ENCODE results near the gene LPCAT2. TPM values are rescaled to one million over a fixed set of nuclear protein-coding genes. Genes with fewer than 3 reads are reported as not detected.

Gene LPCAT2
- total and polyA plus RNA-seq, 2 of the 8 experiments (the other 6 are each of a cell fraction or from before 2014, with no cell fraction given): 2.2 to 10.6 TPM

DNA sequence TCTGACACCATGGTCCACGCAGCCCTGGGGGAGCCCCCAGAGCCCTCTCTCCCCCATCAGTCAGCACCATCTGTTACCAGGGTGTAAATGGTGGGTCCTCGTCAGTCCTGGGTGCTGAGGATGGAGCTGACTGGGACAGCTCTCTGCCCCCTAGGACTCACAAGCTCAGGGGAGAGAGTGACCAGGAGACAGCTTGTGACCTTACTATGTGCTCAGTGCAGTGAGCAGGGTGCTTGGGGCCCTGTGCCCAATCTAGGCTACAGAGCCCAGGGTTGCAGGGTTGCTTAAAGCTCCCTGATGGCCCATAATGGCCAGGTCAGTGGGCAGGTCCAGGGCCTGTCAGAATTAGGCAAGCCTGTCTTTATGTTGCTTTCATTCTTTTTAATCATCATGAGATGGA is 18.6 kb upstream of the LPCAT2 start:
- H3K4me1 ChIP-seq (replicated peaks in 1 of 4; ENCODE audit: control insufficient read depth in 3 of 4, insufficient read depth in 4 of 4, low read length in 3 of 4): no peaks in the 10 kb centered on the region; a peak in 1 of 7 replicates
- no peak overlapping the region for H3K56ac ChIP-seq (replicated peaks; ENCODE audit: insufficient read length, low read depth, low read length)
- no peak overlapping the region for H4K5ac ChIP-seq (ENCODE audit: insufficient read length, low read depth, low read length)
- H3K18ac ChIP-seq (ENCODE audit: extremely low read depth, low read length): no peak overlapping the region
- H3K4me3 ChIP-seq (ENCODE audit: extremely low read depth in 1 of 4, insufficient read depth in 2 of 4, low read depth in 3 of 4, low read length in 4 of 4): no peak overlapping the region
- peaks cover 0 to 1% of the 10 kb centered on the region in 2 experiments for H4K20me1 ChIP-seq (replicated peaks in 1 of 2; ENCODE audit: control insufficient read depth in 1 of 2, insufficient read depth in 2 of 2, low read length in 2 of 2)
- no peak overlapping the region for H3K4ac ChIP-seq (replicated peaks; ENCODE audit: insufficient read length, low read depth, low read length)
- H2AK5ac ChIP-seq (ENCODE audit: low read depth, low read length): no peak overlapping the region
- FAIRE-seq (no peak), DNase-seq (ENCODE audit: low read depth in 1 of 2, low spot score in 2 of 2) (no peak)
- H3K79me2 ChIP-seq (ENCODE audit: control insufficient read depth in 1 of 2, insufficient read depth in 2 of 2, low read length in 2 of 2): no peaks in the 10 kb centered on the region
- no peak overlapping the region for H2BK15ac ChIP-seq (ENCODE audit: low read length)
- no peak overlapping the region for H2BK120ac ChIP-seq (replicated peaks; ENCODE audit: low read depth, low read length)
- H2BK5ac ChIP-seq (ENCODE audit: low read depth, low read length): no peak overlapping the region
- no peaks in the 10 kb centered on the region for H3K9me3 ChIP-seq (ENCODE audit: insufficient read depth in 2 of 2, low read depth in 1 of 2, low read length in 1 of 2)
- no peak overlapping the region for H2BK12ac ChIP-seq (ENCODE audit: low read depth, low read length)
- no peak overlapping the region for H3K4me2 ChIP-seq (ENCODE audit: insufficient read depth in 1 of 2, low read depth in 2 of 2, low read length in 2 of 2)
- no peak overlapping the region for H3K9ac ChIP-seq (replicated peaks in 1 of 4; ENCODE audit: extremely low read depth in 1 of 4, low read depth in 3 of 4, low read length in 3 of 4)
- H3K23ac ChIP-seq (ENCODE audit: insufficient read length): no peak overlapping the region
- WGBS, 2 experiments (ENCODE audit: extremely low coverage in 1 of 2, insufficient coverage in 1 of 2, insufficient read length in 1 of 2, insufficient replicate concordance in 2 of 2, low coverage in 1 of 2, low lambda C conversion rate in 2 of 2, missing lambda C conversion rate in 1 of 2): 100% methylated on average over 2 of the region's 2 CpGs; no CpG with 5 or more reads in 1 of the 2 experiments
- no peak overlapping the region for H4K91ac ChIP-seq (replicated peaks; ENCODE audit: insufficient read length, low read length)
- no peak overlapping the region for H3K14ac ChIP-seq (ENCODE audit: insufficient read length)
- H3K27me3 ChIP-seq (replicated peaks in 1 of 4; ENCODE audit: control insufficient read depth in 3 of 4, extremely low read depth in 1 of 4, insufficient read depth in 3 of 4, low read length in 3 of 4): no peaks in the 10 kb centered on the region
- H3K36me3 ChIP-seq (ENCODE audit: control insufficient read depth in 2 of 4, insufficient read depth in 4 of 4, low read length in 3 of 4): no peaks in the 10 kb centered on the region
- no peak overlapping the region for H2BK20ac ChIP-seq (ENCODE audit: low read length)
- H4K8ac ChIP-seq (ENCODE audit: extremely low read depth, insufficient read depth, low read length): no peak overlapping the region
- ChIA-PET POLR2A (ENCODE audit: partially characterized antibody) (interaction anchor here (0.9 kb wide), 1 partner anchor 10 kb away, joined by 5 read pairs; no protein-coding TSS in a partner anchor), CTCF (ENCODE audit: partially characterized antibody) (interaction anchor here (0.6 to 5.8 kb wide), 5 partner anchors 9 to 212 kb away, joined by 3 to 39 read pairs (median 6); no protein-coding TSS in a partner anchor)
- H3K27ac ChIP-seq (ENCODE audit: low read depth, low read length): no peak overlapping the region
- H3K79me1 ChIP-seq (ENCODE audit: low read depth, low read length): no peaks in the 10 kb centered on the region
- no peaks in the 10 kb centered on the region; the same call in 1 of the 2 replicates for H3K23me2 ChIP-seq (ENCODE audit: low read depth, low read length)
- no peak overlapping the region for H2AFZ ChIP-seq (ENCODE audit: low read length)
- TF ChIP-seq SP1 (IDR thresholded peaks at IDR 0.05; ENCODE audit: low read depth, low read length) (no peak), TAF7 (optimal IDR thresholded peaks at IDR 0.05; ENCODE audit: borderline replicate concordance, low read depth, low read length) (no peak), ATF2 (IDR thresholded peaks at IDR 0.05; ENCODE audit: low read length) (no peak), ASH2L (IDR thresholded peaks at IDR 0.05; ENCODE audit: low read length) (no peak), NANOG (IDR thresholded peaks at IDR 0.05; ENCODE audit: insufficient read depth, low read depth, low read length, poor library complexity, severe bottlenecking) (no peak), PHF8 (conservative IDR thresholded peaks at IDR 0.05; ENCODE audit: low read depth, low read length) (no peak)
